ENCODE results near the gene MTMR12.

MTMR12 gene

GRCh38 chr5:32352685-32353084 is 39.9 kb upstream of the MTMR12 start:
- no peak for DNase-seq (ENCODE audit: low read depth)
- no peak overlapping the region for H3K4me3 ChIP-seq (replicated peaks; ENCODE audit: low read depth, low read length)
- TF ChIP-seq CTCF (IDR thresholded peaks at IDR 0.05; ENCODE audit: low read length, missing control alignments): no peak

GRCh38 chr5:32346869-32347268 is 34.1 kb upstream of the MTMR12 start:
- no peak overlapping the region for H3K4me3 ChIP-seq (replicated peaks; ENCODE audit: low read depth, low read length)
- no peak for TF ChIP-seq CTCF (IDR thresholded peaks at IDR 0.05; ENCODE audit: low read length, missing control alignments)
- no peak for DNase-seq (ENCODE audit: low read depth)

GRCh38 chr5:32343058-32343672 is 30.4 kb upstream of the MTMR12 start:
- H3K4me3 ChIP-seq (replicated peaks; ENCODE audit: low read depth, low read length): no peak overlapping the region
- no peak for TF ChIP-seq CTCF (IDR thresholded peaks at IDR 0.05; ENCODE audit: low read length, missing control alignments)
- DNase-seq (ENCODE audit: low read depth): no peak

GRCh38 chr5:32342656-32343055 is 29.9 kb upstream of the MTMR12 start:
- no peak for TF ChIP-seq CTCF (IDR thresholded peaks at IDR 0.05; ENCODE audit: low read length, missing control alignments)
- H3K4me3 ChIP-seq (replicated peaks; ENCODE audit: low read depth, low read length): no peak overlapping the region
- no peak for DNase-seq (ENCODE audit: low read depth)

- TF ChIP-seq CTCF (IDR thresholded peaks at IDR 0.05; ENCODE audit: low read length, missing control alignments): no peak
- no peak overlapping the region for H3K4me3 ChIP-seq (replicated peaks; ENCODE audit: low read depth, low read length)
- DNase-seq (ENCODE audit: low read depth): no peak
Measured at GRCh38 chr5:32339878-32340277, 27.1 kb upstream of the MTMR12 start.

- no peak for DNase-seq (ENCODE audit: low read depth)
- H3K4me3 ChIP-seq (replicated peaks; ENCODE audit: low read depth, low read length): no peak overlapping the region
- no peak for TF ChIP-seq CTCF (IDR thresholded peaks at IDR 0.05; ENCODE audit: low read length, missing control alignments)
Measured at GRCh38 chr5:32339198-32339597, 26.5 kb upstream of the MTMR12 start.

- no peak for DNase-seq (ENCODE audit: low read depth)
- TF ChIP-seq CTCF (IDR thresholded peaks at IDR 0.05; ENCODE audit: low read length, missing control alignments): no peak
- H3K4me3 ChIP-seq (replicated peaks; ENCODE audit: low read depth, low read length): no peak overlapping the region
Measured at GRCh38 chr5:32332966-32333365, 20.2 kb upstream of the MTMR12 start.

Data from fibroblast of pulmonary artery (primary cell).